Activated CD4-positive, alpha-beta T cell treated with anti-CD3 and anti-CD28 coated beads, Interleukin-2, amount 50 U/mL, for 4 hours (primary cell): Measurements from ENCODE around the gene CD7.
A peak's percentile ranks its signal among the peaks of the same experiment; 100 is the strongest.

Source experiments
- DNase-seq, 2 experiments: peaks; one replicate each; pipeline ENCODE4 v3.0.0-alpha.2; 2020

The CD7 gene

DNA sequence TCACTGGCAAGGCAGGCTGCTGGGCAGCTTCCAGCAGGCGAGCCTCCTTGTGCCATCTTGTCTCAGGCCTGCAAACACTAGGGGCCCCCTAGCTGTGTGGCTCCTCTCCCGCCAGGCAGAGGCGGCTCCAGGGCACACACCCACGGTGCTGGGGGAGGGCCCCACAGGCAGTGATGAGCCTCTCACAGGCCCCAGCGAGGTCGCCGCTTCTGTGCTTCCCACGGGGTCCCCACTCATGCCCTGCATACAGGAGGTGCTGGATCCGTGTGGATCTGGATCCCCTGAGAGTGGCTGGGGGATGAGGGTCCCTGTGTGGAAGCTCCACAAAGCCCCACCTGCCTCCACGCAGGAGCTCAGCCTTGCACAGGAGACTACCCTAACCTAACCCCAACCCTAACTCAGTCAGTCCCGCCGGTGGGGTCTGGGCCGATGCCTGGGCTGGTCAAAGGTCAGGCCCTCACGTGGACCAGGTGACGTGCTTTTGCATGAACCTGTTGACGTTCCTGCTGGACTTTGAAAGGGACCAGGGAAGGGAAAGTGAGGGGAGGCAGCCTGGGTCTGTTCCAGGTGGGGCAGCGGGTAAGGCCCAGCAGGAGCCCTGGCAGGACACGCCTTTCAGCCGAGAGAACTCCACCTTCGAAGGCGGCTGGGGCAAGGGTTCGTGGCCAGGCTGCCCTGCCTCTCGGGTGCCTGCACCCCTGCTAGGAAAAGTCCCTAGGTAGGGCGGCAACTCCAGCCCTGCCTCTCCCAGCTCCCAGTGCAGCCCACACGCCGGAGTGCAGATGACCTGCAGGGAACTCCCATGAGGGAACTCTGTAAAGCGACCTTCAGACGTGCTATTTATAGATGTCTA lies 11.0 kb upstream of the CD7 start:
- DNase-seq: no peak

DNA sequence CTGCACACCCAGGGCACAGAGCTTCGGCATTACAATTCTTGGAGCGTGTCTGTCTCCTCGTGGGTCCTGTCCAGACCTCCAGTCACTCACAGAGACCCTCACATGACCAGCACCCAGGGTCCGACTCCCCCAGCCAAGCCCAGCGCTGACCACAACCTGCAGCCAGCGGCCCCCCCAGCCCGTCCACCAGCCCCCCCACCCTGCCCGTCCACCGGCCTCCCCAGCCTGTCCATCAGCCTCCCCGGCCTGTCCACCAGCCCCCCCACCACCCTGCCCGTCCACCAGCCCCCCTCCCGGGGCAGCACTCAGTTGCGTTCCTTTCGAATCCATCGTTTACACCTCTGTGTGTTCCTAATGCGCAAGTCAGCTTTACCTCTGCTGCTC lies 10.3 kb upstream of the CD7 start:
- no peak for DNase-seq

DNA sequence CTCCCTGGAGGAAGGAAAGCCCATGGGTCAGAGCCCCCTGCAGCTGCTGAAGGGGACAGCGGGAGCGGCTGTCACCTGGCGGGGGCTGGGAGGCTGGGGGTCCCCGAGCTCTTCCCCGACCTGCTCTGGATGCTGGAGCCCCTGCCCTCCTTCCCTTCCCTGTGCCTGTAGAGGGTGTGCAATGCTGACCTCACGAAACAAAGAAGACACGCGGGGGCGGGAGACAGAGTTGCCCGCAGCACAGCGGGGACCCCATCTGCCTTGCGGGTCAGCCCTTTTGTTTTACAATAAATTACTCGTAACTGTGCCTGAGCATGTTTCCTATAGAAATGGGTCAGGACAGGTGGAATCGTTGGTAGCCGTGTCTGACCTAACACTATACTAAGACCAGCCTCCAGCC lies 9.9 kb upstream of the CD7 start:
- no peak for DNase-seq

DNA sequence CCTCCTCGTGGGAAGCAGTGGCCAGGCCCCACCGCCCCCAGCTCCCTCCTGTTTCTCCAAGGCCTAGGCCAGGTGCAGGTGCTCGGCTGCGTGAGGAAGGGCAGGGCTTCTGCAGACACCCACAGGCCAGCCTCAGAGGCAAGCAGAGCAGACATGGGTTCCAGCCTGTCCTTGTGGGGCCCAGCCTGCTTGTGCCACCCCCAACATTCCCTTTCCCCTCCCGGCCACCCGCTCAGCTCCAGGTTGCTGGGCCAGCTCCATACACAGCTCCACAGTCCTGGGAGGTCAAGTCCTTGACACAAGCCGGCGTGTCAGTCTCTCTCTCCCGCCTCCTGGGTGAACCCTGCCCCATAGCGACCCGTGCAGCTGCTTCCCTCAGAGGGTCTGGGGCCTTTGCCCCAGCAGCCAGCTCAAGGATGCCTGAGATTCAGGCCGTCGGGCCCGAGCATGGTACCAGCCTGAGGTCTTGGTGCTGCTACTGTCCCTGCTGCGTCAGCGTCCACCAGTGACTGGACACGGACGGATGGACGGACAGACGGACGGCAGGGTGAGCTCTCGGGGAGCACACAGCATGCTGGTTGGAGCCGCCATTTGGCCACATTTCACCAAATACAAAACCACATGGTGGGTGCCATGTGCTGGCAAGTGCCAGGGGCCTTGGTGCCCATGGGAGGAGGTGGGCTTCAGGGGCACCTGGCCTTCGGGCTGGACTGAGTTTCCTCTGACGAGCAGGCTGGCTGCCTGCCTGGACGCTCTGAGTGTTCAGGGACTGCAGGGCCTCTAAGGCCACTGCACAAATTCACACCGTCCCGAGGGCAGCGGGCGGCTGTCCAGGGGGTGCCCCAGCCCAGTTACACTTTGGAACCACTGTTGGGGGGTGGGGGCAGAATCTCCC lies 8.1 kb upstream of the CD7 start:
- DNase-seq: no peak

DNA sequence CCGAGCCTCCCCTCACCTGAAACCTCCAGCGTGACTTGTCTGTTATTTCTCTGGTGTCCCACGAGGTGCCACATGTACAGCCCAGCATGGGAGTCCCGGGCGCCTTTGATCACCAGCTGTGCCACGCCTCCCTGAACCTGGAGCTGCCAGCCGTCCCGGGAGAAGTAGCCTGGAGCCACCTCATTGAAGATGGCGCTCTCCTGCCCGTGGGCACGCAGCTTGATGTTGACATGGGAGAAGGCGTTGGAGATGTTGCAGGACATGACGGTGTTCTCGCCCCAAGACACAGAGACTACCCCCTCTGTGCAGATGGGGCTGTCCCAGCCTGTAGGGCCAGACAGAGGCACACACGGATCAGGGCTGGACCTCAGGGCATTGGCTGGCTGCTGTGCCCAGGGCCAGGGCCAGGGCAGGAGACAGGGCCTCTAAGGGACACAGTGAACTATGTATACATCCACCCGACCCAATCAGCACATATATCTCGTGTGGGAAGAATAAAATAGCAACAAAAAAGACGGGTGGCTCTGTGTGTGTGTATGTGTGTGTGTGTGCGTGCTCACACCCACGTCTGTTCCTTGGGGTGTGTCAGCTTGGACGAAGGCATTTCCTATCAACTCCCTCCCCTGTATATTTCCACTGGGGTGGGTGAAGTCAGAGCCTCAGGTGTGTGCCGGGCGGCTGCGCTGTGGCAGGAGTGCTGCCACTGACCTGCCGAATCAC lies 7.3 kb upstream of the CD7 start:
- DNase-seq: peak; percentile 41 to 57

DNA sequence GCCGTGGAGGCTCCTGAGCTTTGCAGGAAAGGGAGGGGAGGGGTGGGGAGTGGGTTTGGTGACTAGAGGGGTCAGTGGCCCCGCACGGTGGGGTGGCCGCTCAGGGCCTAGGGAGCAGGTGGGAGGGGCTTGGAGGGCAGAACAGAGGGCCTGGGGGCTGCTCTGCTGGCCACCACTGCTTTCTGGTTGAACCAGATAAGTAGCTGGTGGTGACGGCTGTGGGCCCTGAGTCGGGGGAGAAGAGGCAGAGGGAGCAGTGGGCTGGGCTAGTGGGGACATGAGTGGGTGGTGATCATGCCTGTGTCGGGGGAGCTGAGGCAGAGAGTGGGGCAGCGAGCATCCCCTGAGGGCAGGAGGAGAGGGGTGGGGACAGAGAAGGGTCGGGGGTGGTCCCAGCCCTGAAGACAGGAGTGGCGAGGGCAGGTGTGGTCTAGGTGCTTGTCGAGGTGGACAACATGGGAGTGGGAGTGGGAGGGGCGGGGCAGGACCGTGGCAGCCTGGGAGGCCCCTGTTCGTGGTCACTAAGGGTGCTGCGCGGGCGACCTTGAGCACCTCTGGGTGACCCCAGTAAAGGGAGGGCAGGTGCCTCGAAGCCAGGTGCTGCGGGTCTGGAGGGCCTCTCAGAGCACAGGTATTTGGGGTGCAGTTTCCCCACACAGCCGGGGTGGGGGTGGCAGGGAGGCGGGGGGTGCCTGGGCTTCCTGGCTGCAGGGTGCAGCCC lies 6.3 kb upstream of the CD7 start:
- DNase-seq: no peak

DNA sequence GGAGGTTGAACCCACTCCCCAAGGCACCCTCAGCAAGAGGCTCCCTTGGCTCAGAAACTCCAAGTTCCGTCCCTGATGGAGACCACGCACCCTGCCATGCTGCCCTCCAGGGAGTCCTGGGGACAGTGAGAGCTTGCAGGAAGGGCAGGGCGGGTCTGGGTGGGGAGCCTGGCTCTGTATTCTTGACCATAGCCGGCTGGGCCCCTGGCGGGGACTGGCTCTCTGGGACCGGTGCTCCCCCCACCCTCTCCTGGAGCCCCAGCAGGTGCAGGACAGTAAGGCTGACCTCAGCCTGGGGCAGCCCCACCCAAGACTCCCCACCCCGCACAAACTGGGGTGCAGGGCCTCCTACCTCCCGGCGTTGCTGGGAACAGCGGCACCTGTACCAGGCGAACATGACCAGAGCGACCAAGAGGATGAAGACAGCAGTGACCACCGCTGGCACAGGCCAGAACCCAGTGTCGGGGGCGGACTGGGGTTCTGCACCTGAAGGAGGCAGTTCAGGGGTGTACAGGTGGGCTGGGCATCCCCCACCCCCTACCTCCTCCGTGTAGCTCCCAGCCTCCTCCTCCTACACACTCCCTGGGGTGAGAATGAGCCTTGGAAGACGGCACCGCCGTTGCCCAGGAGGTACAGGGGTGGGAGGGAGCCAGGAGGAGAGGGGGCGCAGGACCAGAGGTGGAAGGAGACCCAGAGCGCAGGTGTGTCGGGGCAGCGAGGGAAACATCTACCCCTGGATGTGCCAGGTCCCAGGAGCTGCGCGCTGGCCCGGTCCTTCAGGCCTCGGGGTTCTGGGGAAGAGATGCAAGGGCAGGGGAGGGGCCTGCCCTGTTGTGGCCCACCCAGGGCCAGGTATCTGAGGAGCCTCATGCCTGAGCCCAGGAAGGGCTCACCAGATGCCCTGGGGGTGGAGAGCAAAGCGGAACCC lies 5.4 kb upstream of the CD7 start:
- DNase-seq: no peak

DNA sequence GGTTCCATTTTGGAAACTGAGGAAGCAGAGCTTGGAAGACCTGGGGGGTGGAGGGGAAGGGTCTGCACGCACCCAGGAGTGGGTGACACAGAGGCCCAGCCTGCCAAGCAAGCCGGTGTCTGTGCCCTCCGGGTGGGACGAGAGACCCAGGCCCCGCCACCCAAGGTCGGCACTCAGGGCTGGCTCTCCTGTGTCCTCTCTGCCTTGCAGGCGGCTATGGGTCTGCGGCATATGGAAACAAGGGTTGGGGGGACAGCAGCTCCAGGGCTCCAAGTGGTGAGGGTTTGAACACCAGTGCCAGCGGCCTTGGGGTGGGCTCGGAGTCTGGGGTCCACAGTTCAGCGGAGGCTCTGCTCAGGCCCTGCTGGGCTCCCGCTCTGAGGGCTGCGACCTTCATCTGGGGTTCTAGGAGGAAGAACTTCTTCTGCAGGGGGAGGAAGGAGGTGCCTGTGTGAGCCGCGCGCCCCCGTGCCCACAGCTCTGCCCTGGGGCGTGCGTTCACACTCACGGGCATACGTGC lies 4.6 kb upstream of the CD7 start:
- no peak for DNase-seq

DNA sequence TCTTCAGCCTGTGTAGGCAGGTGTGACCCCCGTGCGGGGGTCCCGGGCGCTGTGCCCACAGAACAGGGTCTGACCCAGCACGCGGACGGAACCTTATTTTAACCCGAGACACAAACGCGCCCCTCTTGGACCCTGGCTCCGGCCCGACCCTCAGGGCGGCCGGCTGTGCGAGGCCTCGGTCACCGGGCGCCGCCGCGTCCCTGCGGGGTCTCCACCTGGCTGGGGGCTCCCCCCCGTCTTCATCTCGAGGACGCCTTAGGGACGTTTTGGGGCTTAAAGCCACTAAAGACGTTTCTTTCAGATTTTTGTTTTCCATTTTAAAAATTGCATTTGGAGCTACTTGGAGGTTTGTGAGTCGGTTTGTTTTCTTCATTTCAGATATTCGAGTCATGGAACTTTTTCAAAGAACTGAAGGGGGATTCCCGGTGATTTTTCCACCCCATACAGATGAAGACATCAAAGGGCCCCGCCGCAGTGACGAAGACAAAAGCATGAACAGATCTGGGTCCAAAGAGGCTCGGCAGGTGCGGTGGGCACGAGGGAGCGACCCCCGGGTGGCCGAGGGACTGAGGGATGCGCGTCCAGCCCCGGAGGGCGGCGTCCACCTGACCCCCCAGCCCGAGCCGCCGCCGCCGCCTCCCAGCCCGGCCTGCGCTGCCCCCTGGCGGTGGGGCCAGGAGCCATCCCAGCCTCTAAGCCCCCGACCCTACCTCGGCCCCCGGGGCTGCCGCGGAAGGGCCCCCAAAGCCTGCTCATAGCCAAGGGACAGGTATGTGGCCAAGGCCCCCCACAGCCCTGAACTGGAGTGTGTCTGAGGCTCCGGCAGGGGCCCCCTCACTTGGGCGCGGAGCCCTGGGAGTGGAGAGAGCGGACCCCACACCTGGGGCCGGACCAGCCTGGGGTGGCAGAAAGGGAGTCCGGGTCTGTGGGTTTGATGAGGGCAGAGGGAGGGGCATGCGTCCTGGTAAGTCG lies 3.8 kb upstream of the CD7 start:
- DNase-seq: peak; percentile 87 to 88

DNA sequence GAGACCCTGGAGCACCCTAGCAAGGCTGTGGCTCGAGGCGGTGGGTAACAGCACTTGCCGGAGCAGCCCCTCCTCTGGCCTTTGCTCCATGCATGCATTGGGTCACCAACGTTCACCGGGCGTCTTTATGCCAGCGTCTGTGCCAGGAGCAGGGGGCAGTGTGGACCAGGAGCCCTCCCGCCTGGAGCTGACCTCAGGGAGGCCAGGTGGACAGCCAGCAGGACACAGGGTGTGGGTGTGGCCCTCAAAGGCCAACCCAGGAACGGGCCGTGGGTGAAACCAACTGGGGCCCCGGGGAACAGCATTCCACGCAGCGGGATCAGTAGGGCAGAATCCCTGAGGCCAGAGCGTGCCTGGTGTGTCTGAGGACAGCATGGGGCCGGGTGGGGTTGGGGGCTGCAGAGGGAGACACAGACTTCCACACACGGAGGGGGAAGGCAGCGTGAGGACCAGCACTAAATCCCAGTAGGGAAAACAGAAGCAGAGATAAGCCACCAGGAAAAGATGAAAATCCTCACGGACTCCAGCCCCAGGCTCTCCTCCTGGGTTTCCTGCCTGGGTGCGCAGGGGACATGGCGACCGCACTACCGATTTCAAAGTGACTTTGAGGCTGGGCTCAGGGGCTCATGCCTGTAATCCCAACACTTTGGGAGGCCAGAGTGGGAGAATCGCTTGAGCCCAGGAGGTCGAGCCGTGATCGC lies 2.9 kb upstream of the CD7 start:
- DNase-seq: no peak

DNA sequence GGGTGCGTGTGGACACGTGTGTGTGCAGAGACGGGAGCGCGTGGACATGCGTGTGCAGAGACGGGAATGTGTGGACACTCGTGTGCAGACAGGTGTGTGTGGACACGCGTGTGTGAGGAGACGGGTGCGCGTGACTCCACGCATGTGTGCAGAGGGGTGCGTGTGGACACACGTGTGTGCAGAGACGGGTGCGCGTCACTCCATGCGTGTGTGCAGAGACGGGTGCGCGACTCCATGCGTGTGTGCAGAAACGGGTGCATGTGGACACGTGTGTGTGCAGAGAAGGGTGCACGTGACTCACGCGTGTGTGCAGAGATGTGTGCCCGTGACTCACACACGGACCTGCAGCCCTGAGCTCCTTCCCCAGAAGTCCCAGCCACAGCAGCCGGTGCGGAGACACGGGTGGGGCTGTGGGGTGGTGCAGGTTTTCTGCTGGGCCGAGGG lies 2.2 kb upstream of the CD7 start:
- DNase-seq: no peak

DNA sequence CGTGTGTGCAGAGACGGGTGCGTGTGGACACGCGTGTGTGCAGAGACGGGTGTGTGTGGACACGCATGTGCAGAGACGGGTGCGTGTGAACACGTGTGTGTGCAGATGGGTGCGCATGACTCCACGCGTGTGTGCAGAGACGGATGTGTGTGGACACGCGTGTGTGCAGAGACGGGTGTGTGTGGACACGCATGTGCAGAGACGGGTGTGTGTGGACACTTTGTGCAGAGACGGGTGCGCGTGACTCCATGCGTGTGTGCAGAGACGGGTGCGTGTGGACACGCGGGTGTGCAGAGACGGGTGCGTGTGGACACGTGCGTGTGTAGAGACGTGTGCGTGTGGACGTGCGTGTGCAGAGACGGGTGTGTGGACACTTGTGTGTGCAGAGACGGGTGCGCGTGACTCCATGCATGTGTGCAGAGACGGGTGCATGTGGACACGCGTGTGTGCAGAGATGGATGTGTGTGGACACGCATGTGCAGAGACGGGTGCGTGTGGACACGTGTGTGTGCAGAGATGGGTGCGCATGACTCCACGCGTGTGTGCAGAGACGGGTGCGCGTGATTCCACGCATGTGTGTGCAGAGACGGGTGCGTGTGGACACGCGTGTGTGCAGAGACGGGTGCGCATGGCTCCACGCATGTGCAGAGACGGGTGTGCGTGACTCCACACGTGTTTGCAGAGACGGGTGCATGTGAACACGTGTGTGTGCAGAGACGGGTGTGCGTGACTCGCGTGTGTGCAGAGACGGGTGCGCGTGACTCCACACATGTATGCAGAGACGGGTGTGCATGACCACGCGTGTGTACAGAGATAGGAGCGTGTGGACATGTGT lies 1.6 kb upstream of the CD7 start:
- DNase-seq: no peak

DNA sequence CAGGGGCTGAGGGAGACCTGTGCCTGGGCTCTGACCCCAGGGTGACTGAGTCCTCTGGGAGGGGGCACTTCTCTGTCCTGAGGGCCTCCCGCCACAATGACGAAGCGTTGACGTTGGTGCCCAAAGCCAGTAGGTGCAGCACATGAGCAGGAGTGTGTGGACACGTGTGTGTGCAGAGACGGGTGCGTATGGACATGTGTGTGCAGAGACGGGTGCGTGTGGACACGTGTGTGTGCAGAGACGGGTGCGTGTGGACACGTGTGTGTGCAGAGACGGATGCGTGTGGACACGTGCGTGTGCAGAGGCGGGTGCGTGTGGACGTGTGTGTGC lies 726 bp upstream of the CD7 start:
- DNase-seq: no peak

DNA sequence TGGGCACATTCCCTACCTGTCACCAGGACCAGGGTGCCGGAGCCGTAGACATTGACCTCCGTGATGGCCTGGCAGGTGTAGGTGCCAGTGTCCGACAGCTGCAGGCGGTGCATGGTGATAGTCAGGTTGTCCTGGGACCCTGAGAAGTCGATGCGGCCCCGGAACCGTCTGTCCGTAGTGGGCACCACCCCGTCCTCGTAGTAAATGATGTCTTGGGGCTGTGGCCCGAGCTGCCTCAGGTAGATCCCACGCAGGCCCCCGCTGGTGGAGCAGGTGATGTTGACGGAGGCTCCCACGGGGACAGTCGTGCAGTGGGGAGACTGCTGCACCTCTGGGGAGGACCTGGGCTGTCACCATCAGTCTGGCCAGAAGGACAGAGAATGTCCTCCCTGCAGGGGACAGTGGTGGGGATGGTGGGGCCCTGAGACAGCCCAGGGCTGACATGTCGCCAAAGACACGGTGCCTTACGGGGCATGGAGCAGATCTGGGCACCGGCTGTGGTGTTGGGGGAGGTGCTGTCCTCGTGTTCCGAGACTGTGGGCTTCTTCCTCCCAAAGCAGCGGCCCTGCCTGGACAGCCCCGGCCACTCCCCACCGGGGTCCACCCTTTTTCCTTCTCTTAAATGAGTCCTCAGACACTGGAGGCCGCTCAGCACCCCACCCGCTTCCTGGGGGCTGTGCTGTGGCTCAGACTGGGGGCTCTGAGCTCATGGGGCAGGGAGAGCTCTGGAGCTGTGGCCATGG lies 586 bp downstream of the CD7 start:
- DNase-seq: no peak

DNA sequence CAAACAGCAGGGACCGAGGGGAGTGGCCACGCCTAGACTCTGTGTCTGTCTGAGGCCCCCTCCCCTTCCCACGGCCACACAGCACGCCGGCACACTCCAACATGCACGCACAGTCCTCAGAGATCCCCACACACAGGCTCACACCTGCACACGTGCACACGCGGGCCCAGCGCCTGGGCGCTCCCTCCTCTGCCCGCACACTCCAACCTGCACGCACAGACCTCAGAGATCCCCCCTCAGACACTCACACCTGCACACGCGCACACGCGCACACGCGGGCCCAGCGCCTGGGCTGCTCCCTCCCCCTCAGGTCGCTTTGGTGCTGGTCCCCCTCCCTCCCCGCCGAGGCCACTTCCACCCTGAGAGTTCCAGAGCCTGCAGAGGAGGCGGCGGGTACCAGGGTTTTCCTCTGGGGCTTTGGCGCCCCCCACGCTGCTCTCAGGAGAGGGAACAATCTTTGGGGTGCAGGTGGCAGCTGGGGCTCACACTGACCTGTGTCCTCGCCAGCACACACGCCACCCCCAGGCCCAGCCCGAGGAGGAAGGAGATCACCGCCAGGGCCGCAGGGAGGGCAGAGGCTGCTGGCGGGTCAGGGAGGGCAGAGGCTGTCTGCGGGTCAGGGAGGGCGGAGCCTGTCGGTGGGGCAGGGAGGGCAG lies 1.6 kb downstream of the CD7 start:
- peak in 1 of 2 experiments; percentile 46 for DNase-seq

DNA sequence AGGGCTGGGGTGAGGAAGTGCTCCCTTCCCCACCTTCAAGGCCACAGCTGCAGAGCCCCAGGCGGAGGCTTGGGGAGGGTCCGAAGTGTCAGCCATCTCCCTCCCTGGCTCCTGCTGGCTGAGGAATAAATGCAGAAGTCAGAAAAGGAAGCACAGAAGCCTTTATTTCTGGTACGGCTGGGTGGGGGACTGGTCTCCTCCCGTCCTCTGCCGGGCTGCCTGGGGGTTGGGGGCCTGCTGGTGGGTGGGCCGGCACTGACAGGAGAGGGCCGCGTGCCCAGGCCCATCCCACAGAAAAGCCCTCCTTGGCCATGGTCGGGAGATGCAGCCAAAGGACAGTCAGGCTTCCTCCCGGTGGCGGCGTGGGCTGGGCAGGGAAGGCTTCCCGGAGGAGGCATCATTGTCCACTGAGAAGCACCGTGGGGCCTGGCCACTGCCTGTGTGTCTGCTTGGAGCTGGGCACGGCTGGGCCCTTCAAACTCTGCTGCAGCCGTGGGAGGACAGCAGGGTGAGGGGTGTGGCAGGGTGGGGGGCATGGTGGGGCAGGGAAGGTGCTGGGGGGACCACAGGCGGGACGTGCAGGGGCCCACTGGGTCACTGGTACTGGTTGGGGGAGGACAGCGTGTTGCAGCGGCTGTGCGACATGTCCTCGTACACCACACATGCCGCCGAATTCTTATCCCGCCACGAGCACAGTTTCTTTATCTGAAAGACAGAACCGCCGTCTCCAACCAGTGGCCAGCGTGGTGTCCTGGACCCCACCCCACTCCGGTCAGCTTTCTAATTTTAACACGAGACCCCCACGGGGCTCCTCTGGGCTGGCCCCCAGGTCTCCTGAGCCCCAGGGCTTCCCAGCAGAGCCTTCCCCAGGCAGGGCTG lies 2.4 kb downstream of the CD7 start:
- DNase-seq: no peak
